A673 (cell line): ENCODE results near the gene HTN3.

Source experiments
- EZH2 ChIP-seq: fragments of 200-600 bp; sonication (generic); IDR thresholded peaks from 2 replicates; pipeline ENCODE4 v1.6.1; 2017; ENCODE audit warnings: borderline replicate concordance, low read depth, mild to moderate bottlenecking, mixed read lengths, antibody characterized with exemption, low read length; ENCODE audit not compliant: poor library complexity, severe bottlenecking
- TF ChIP-seq, protein P1 (sequence below): fragments of 300-800, 200-600 bp; sonication (generic); conservative IDR thresholded peaks from 2 replicates; pipeline ENCODE4 v1.5.1; 2017; ENCODE audit warnings: low read depth, mild to moderate bottlenecking, antibody characterized with exemption, low read length, moderate library complexity, mixed read lengths

GRCh38 chr4:69995526-69996016 is 32.7 kb upstream of the HTN3 start, which contains the start of gene STATH:
- TF ChIP-seq, protein P1, sequence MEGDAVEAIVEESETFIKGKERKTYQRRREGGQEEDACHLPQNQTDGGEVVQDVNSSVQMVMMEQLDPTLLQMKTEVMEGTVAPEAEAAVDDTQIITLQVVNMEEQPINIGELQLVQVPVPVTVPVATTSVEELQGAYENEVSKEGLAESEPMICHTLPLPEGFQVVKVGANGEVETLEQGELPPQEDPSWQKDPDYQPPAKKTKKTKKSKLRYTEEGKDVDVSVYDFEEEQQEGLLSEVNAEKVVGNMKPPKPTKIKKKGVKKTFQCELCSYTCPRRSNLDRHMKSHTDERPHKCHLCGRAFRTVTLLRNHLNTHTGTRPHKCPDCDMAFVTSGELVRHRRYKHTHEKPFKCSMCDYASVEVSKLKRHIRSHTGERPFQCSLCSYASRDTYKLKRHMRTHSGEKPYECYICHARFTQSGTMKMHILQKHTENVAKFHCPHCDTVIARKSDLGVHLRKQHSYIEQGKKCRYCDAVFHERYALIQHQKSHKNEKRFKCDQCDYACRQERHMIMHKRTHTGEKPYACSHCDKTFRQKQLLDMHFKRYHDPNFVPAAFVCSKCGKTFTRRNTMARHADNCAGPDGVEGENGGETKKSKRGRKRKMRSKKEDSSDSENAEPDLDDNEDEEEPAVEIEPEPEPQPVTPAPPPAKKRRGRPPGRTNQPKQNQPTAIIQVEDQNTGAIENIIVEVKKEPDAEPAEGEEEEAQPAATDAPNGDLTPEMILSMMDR, result no peak
- no peak for TF ChIP-seq EZH2
